Measurements from ENCODE around the gene VCP.

- TF ChIP-seq, protein P1, sequence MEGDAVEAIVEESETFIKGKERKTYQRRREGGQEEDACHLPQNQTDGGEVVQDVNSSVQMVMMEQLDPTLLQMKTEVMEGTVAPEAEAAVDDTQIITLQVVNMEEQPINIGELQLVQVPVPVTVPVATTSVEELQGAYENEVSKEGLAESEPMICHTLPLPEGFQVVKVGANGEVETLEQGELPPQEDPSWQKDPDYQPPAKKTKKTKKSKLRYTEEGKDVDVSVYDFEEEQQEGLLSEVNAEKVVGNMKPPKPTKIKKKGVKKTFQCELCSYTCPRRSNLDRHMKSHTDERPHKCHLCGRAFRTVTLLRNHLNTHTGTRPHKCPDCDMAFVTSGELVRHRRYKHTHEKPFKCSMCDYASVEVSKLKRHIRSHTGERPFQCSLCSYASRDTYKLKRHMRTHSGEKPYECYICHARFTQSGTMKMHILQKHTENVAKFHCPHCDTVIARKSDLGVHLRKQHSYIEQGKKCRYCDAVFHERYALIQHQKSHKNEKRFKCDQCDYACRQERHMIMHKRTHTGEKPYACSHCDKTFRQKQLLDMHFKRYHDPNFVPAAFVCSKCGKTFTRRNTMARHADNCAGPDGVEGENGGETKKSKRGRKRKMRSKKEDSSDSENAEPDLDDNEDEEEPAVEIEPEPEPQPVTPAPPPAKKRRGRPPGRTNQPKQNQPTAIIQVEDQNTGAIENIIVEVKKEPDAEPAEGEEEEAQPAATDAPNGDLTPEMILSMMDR (IDR thresholded peaks at IDR 0.05) = no peak
- TF ChIP-seq POLR2A (IDR thresholded peaks at IDR 0.05) = no peak
Observed at GRCh38 chr9:35091536-35091935, 19.1 kb upstream of the VCP start.
